A673 (cell line): Measurements from ENCODE around the gene CDKAL1. TPM values are rescaled to one million over a fixed set of nuclear protein-coding genes. Genes with fewer than 3 reads are reported as not detected.

ENCODE experiments used
- BruUV-seq: library from RNA; stranded (reverse); fragments of 400-500 nt; replicated peaks from 2 replicates; lab custom pipeline; 2021; lab: Mats Ljungman, UMichigan
- CTCF ChIA-PET: fragments of 300-600 bp; sonication (Branson Sonifier 250); formaldehyde crosslinking; loops from one replicate; lab custom pipeline; 2022; ENCODE audit warnings: antibody characterized with exemption; lab: Charles Lee
- POLR2A ChIA-PET: fragments of 300-600 bp; sonication (Branson Sonifier 250); formaldehyde crosslinking; loops from one replicate; lab custom pipeline; 2022; ENCODE audit warnings: antibody characterized with exemption; ENCODE audit not compliant: low non-redundant PET; lab: Charles Lee
- DNase-seq: peaks from one replicate; pipeline ENCODE4 v3.0.0-alpha.2; 2015; ENCODE audit warnings: low spot score
- H3K27ac ChIP-seq: fragments of 200-600 bp; sonication (generic); 2 replicates; pipeline ENCODE4 v1.5.1; 2016; ENCODE audit warnings: mixed run types, low read depth, mild to moderate bottlenecking, mixed read lengths, antibody characterized with exemption, low read length; ENCODE audit not compliant: poor library complexity, severe bottlenecking
- H3K27me3 ChIP-seq: fragments of 200-600 bp; sonication (generic); replicated peaks from 2 replicates; pipeline ENCODE4 v1.6.1; 2017; ENCODE audit warnings: mixed run types, low read depth, mild to moderate bottlenecking, mixed read lengths, antibody characterized with exemption, low read length; ENCODE audit not compliant: insufficient read depth, poor library complexity
- H3K36me3 ChIP-seq: fragments of 200-600 bp; sonication (generic); 2 replicates; pipeline ENCODE4 v1.6.1; 2016; ENCODE audit warnings: mixed run types, mild to moderate bottlenecking, mixed read lengths, antibody characterized with exemption, low read length; ENCODE audit not compliant: insufficient read depth, poor library complexity, severe bottlenecking
- H3K4me1 ChIP-seq: fragments of 200-600 bp; sonication (generic); 2 replicates; pipeline ENCODE4 v1.6.1; 2017; ENCODE audit warnings: mixed run types, mild to moderate bottlenecking, mixed read lengths, antibody characterized with exemption, low read length; ENCODE audit not compliant: insufficient read depth, poor library complexity, severe bottlenecking
- H3K4me3 ChIP-seq: fragments of 200-600 bp; sonication (generic); 2 replicates; pipeline ENCODE4 v1.5.1; 2016; ENCODE audit warnings: low read depth, mixed run types, mild to moderate bottlenecking, mixed read lengths, low read length; ENCODE audit not compliant: poor library complexity, severe bottlenecking
- H3K9me3 ChIP-seq: fragments of 200-600 bp; sonication (generic); 2 replicates; pipeline ENCODE4 v1.6.1; 2016; ENCODE audit warnings: mixed run types, low read depth, mild to moderate bottlenecking, mixed read lengths, antibody characterized with exemption, low read length; ENCODE audit not compliant: poor library complexity, severe bottlenecking
- EZH2 ChIP-seq: fragments of 200-600 bp; sonication (generic); IDR thresholded peaks from 2 replicates; pipeline ENCODE4 v1.6.1; 2017; ENCODE audit warnings: borderline replicate concordance, low read depth, mild to moderate bottlenecking, mixed read lengths, antibody characterized with exemption, low read length; ENCODE audit not compliant: poor library complexity, severe bottlenecking
- intact Hi-C: fragments of 100-400 bp; cut with micrococcal nuclease; formaldehyde crosslinking; loops from one replicate; pipeline ENCODE4 v1.10.0; 2022; ENCODE audit not compliant: unreplicated experiment
- total RNA-seq: library from RNA; stranded (reverse); gene quantifications from 2 replicates; pipeline ENCODE4 v1.2.3, GENCODE V29; 2021
- TF ChIP-seq, protein P1 (sequence below): fragments of 300-800, 200-600 bp; sonication (generic); conservative IDR thresholded peaks from 2 replicates; pipeline ENCODE4 v1.5.1; 2017; ENCODE audit warnings: low read depth, mild to moderate bottlenecking, antibody characterized with exemption, low read length, moderate library complexity, mixed read lengths

The CDKAL1 gene
- total RNA-seq, 1 experiment from 2014 or later = 35.5 TPM

GRCh38 chr6:20691185-20691584 is 156.9 kb downstream of the CDKAL1 start:
- H3K4me3 ChIP-seq = no peak overlapping the region
- H3K4me1 ChIP-seq = peaks cover 23% of the 10 kb centered on the region
- no peaks in the 10 kb centered on the region for H3K9me3 ChIP-seq
- H3K27me3 ChIP-seq = no peaks in the 10 kb centered on the region
- CTCF ChIA-PET = no interaction called here
- POLR2A ChIA-PET = no interaction called here
- TF ChIP-seq EZH2 = no peak
- TF ChIP-seq, protein P1, sequence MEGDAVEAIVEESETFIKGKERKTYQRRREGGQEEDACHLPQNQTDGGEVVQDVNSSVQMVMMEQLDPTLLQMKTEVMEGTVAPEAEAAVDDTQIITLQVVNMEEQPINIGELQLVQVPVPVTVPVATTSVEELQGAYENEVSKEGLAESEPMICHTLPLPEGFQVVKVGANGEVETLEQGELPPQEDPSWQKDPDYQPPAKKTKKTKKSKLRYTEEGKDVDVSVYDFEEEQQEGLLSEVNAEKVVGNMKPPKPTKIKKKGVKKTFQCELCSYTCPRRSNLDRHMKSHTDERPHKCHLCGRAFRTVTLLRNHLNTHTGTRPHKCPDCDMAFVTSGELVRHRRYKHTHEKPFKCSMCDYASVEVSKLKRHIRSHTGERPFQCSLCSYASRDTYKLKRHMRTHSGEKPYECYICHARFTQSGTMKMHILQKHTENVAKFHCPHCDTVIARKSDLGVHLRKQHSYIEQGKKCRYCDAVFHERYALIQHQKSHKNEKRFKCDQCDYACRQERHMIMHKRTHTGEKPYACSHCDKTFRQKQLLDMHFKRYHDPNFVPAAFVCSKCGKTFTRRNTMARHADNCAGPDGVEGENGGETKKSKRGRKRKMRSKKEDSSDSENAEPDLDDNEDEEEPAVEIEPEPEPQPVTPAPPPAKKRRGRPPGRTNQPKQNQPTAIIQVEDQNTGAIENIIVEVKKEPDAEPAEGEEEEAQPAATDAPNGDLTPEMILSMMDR = no peak
- no peak overlapping the region for H3K27ac ChIP-seq
- no TSS peak for BruUV-seq
- intact Hi-C loops = no loop called here
- DNase-seq = no peak
- H3K36me3 ChIP-seq = no peaks in the 10 kb centered on the region

DNA sequence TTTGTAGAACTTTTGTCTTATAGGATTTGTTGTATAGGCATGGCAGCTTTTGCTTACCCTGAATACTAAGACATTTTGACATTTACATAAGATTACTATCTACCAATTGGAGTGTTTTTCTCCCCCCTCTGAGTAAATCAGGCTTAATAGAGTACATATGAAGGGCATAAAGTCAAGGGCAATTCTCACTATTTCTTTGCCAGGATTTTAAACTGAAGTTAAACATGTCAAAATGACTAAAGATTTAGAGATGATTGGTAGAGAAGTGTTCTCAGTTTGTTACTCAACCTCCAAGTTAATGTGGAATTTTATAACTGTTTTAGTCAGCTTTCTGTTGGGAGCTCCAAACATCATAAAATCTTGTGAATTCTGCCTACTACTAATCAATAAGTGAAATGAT is 157.8 kb downstream of the CDKAL1 start:
- H3K4me3 ChIP-seq = no peak overlapping the region
- H3K9me3 ChIP-seq = no peaks in the 10 kb centered on the region
- H3K4me1 ChIP-seq = peaks cover 23% of the 10 kb centered on the region
- no peak for DNase-seq
- no peaks in the 10 kb centered on the region for H3K27me3 ChIP-seq
- H3K36me3 ChIP-seq = no peaks in the 10 kb centered on the region
- POLR2A ChIA-PET = no interaction called here
- CTCF ChIA-PET = no interaction called here
- TF ChIP-seq, protein P1 = no peak
- no peak for TF ChIP-seq EZH2
- H3K27ac ChIP-seq = no peak overlapping the region
- no TSS peak for BruUV-seq
- intact Hi-C loops = no loop called here

DNA sequence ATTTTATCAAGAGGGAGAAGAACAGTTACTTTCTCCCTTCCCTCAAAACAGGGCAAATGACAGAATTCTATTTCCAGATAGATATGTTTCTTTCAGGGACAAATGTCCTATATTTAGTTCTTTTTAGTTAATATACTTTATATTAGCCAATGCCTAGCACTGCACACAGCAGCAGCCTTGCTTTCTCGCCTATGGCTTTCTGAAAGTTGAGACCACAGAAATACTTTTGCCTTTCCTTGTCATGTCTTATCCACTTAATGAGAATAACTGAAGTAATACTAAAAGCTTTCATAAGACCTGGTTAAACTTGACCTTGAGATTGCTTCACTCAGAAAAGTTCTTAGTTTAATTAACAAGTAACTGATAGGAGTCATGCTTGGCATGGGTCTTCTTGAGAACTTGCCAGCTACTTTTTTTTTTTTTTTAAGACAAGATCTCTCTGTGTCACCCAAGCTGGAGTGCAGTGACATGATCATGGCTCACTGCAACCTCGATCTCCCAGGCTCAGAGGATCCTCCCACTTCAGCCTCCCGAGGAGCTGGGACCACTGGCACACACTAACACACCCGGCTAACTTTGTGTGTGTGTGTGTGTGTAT is 159.3 kb downstream of the CDKAL1 start:
- no peak for TF ChIP-seq EZH2
- TF ChIP-seq, protein P1 = no peak
- H3K4me3 ChIP-seq = no peak overlapping the region
- H3K4me1 ChIP-seq = peaks cover 23% of the 10 kb centered on the region
- ChIA-PET CTCF (no interaction called here), POLR2A (interaction anchor here (0.6 kb wide), 1 partner anchor 76 kb away, joined by 6 read pairs; no protein-coding TSS in a partner anchor)
- H3K9me3 ChIP-seq = no peaks in the 10 kb centered on the region
- no peaks in the 10 kb centered on the region for H3K36me3 ChIP-seq
- BruUV-seq = no TSS peak
- DNase-seq = no peak
- intact Hi-C loops = no loop called here
- no peaks in the 10 kb centered on the region for H3K27me3 ChIP-seq
- no peak overlapping the region for H3K27ac ChIP-seq
